Osteoblast (primary cell): ENCODE data around the gene C11orf86. TPM values are rescaled to one million over a fixed set of nuclear protein-coding genes. Genes with fewer than 3 reads are reported as not detected.

Experiments used
- DNase-seq: peaks from one replicate; pipeline ENCODE4 v3.0.0; 2011; ENCODE audit warnings: low spot score, mixed read lengths; ENCODE audit not compliant: insufficient read length; ENCODE audit errors: missing footprints
- H2AFZ ChIP-seq: 2 replicates; pipeline ENCODE4 v1.6.0; 2011; ENCODE audit warnings: mild to moderate bottlenecking, low read length
- H3K27ac ChIP-seq: 2 replicates; pipeline ENCODE4 v1.5.1; 2011; ENCODE audit warnings: mild to moderate bottlenecking, low read depth, low read length, moderate library complexity
- H3K27me3 ChIP-seq: 2 replicates; pipeline ENCODE4 v1.6.0; 2012; ENCODE audit warnings: mild to moderate bottlenecking, control low read depth, inconsistent platforms, low read length, moderate library complexity; ENCODE audit not compliant: insufficient read depth
- H3K36me3 ChIP-seq: 2 replicates; pipeline ENCODE4 v1.5.1; 2011; ENCODE audit warnings: mild to moderate bottlenecking, low read length, control low read depth, moderate library complexity; ENCODE audit not compliant: insufficient read depth
- H3K4me1 ChIP-seq: 2 replicates; pipeline ENCODE4 v1.5.1; 2011; ENCODE audit warnings: mild to moderate bottlenecking, low read length, control low read depth, moderate library complexity; ENCODE audit not compliant: insufficient read depth
- H3K4me2 ChIP-seq: 2 replicates; pipeline ENCODE4 v1.6.0; 2011; ENCODE audit warnings: mild to moderate bottlenecking, low read length; ENCODE audit not compliant: insufficient read depth
- H3K4me3 ChIP-seq: fragments of 200-600 bp; sonication (generic); 3 replicates; pipeline ENCODE4 v1.5.1; 2012; ENCODE audit warnings: mild to moderate bottlenecking, low read length, inconsistent platforms; ENCODE audit not compliant: insufficient read depth
- H3K79me2 ChIP-seq: 2 replicates; pipeline ENCODE4 v1.6.0; 2012; ENCODE audit warnings: mild to moderate bottlenecking, low read length, control low read depth, inconsistent platforms; ENCODE audit not compliant: insufficient read depth
- H3K9me3 ChIP-seq: 2 replicates; pipeline ENCODE4 v1.5.1; 2011; ENCODE audit warnings: low read depth, low read length, control low read depth
- H4K20me1 ChIP-seq: 2 replicates; pipeline ENCODE4 v1.6.0; 2012; ENCODE audit warnings: mild to moderate bottlenecking, low read length, control low read depth; ENCODE audit not compliant: insufficient read depth
- CTCF ChIP-seq: IDR thresholded peaks from 2 replicates; pipeline ENCODE4 v1.5.1; 2011; ENCODE audit warnings: mild to moderate bottlenecking, low read depth, low read length, moderate library complexity; ENCODE audit errors: extremely low read depth
- total RNA-seq: library from RNA; depleted of rRNA; stranded (reverse); fragments of >200 nt; gene quantifications from 2 replicates; pipeline ENCODE4 v1.2.3, GENCODE V29; 2012

Gene C11orf86
- total RNA-seq, result not detected in 2 replicates

- H2AFZ ChIP-seq, result no peak within 1 kb of the TSS
- no peaks in the 10 kb centered on the region for H4K20me1 ChIP-seq
- peaks cover 4% of the 10 kb centered on the region for H3K9me3 ChIP-seq
- H3K36me3 ChIP-seq, result no peaks in the 10 kb centered on the region
- no peak within 1 kb of the TSS for H3K4me2 ChIP-seq
- TF ChIP-seq CTCF, result no peak
- H3K27ac ChIP-seq, result no peak within 1 kb of the TSS
- no peak for DNase-seq
- peaks cover 22% of the 10 kb centered on the region for H3K4me1 ChIP-seq
- no peaks in the 10 kb centered on the region for H3K27me3 ChIP-seq
- H3K4me3 ChIP-seq, result no peak within 1 kb of the TSS
- H3K79me2 ChIP-seq, result no peaks in the 10 kb centered on the region
Measured at GRCh38 chr11:66974724-66975404, at the start of gene C11orf86. TSS of gene C11orf86 (plus strand) at chr11:66975304. CDS start at chr11:66975363, 59 bp downstream.

GRCh38 chr11:66929753-66930152 lies 45.4 kb upstream of the C11orf86 start:
- Histone ChIP-seq H3K79me2 (no peaks in the 10 kb centered on the region), H3K27me3 (no peaks in the 10 kb centered on the region), H4K20me1 (peaks cover 2% of the 10 kb centered on the region), H3K9me3 (no peaks in the 10 kb centered on the region), H3K27ac (no peak overlapping the region), H3K4me1 (peaks cover 7% of the 10 kb centered on the region), H3K36me3 (no peaks in the 10 kb centered on the region), H3K4me2 (no peak overlapping the region), H3K4me3 (no peak overlapping the region), H2AFZ (no peak overlapping the region)
- no peak for DNase-seq
- TF ChIP-seq CTCF, result no peak

GRCh38 chr11:66932543-66932942 lies 42.6 kb upstream of the C11orf86 start:
- H3K4me1 ChIP-seq, result peaks cover 7% of the 10 kb centered on the region
- no peak for DNase-seq
- H3K79me2 ChIP-seq, result no peaks in the 10 kb centered on the region
- no peaks in the 10 kb centered on the region for H3K27me3 ChIP-seq
- H4K20me1 ChIP-seq, result peaks cover 2% of the 10 kb centered on the region
- no peak overlapping the region for H2AFZ ChIP-seq
- H3K4me2 ChIP-seq, result no peak overlapping the region
- no peak overlapping the region for H3K27ac ChIP-seq
- no peak for TF ChIP-seq CTCF
- no peaks in the 10 kb centered on the region for H3K36me3 ChIP-seq
- no peak overlapping the region for H3K4me3 ChIP-seq
- H3K9me3 ChIP-seq, result no peaks in the 10 kb centered on the region

GRCh38 chr11:66933531-66933930 lies 41.6 kb upstream of the C11orf86 start:
- Histone ChIP-seq H3K4me3 (no peak overlapping the region), H2AFZ (no peak overlapping the region), H3K4me2 (no peak overlapping the region), H3K36me3 (no peaks in the 10 kb centered on the region), H4K20me1 (peaks cover 2% of the 10 kb centered on the region), H3K4me1 (peaks cover 7% of the 10 kb centered on the region), H3K79me2 (no peaks in the 10 kb centered on the region), H3K27me3 (no peaks in the 10 kb centered on the region), H3K27ac (no peak overlapping the region), H3K9me3 (no peaks in the 10 kb centered on the region)
- no peak for TF ChIP-seq CTCF
- DNase-seq, result no peak
